ENCODE measurements around the gene PRDM1. TPM values are rescaled to one million over a fixed set of nuclear protein-coding genes. Genes with fewer than 3 reads are reported as not detected.

PRDM1 gene
- total and polyA plus RNA-seq, 2 donors (not counting 1 experiment from before 2014, with no cell fraction given), result 2.8 to 5.4 TPM

GRCh38 chr6:106046854-106047200 is 39.3 kb upstream of the PRDM1 start:
- no peaks in the 10 kb centered on the region for H3K4me1 ChIP-seq (ENCODE audit: control insufficient read depth, extremely low read depth, insufficient read depth, low read length)
- H3K79me2 ChIP-seq (ENCODE audit: control insufficient read depth, insufficient read depth, low read length), result no peaks in the 10 kb centered on the region
- H3K27ac ChIP-seq (ENCODE audit: insufficient read depth, low read length), result no peak overlapping the region
- H3K27me3 ChIP-seq (ENCODE audit: control insufficient read depth, insufficient read depth, low read length), result no peaks in the 10 kb centered on the region
- no peaks in the 10 kb centered on the region for H3K36me3 ChIP-seq (ENCODE audit: control insufficient read depth, insufficient read depth, low read length)
- no peak overlapping the region for H3K4me2 ChIP-seq (ENCODE audit: extremely low read depth, insufficient read depth, low read length)
- H4K20me1 ChIP-seq (ENCODE audit: control insufficient read depth, extremely low read depth, insufficient read depth, low read length), result no peaks in the 10 kb centered on the region
- no peak overlapping the region for H3K9ac ChIP-seq (ENCODE audit: insufficient read depth, low read length)
- no peak overlapping the region for H2AFZ ChIP-seq (ENCODE audit: low read length)
- H3K9me3 ChIP-seq (ENCODE audit: control insufficient read depth, insufficient read depth, low read depth, low read length), result no peaks in the 10 kb centered on the region
- TF ChIP-seq CTCF (conservative IDR thresholded peaks at IDR 0.05 in 1 of 2, IDR thresholded peaks at IDR 0.05 in 1 of 2; ENCODE audit: low read depth in 1 of 2, low read length in 2 of 2) (no peak), EZH2 (IDR thresholded peaks at IDR 0.05; ENCODE audit: low read length, missing control alignments) (no peak)
- H3K4me3 ChIP-seq (replicated peaks in 1 of 4; ENCODE audit: control extremely low read depth in 1 of 4, insufficient read depth in 1 of 4, low read depth in 3 of 4, low read length in 4 of 4), result no peak overlapping the region
- no peak for DNase-seq (ENCODE audit: low read depth in 2 of 2)

- H3K27ac ChIP-seq (ENCODE audit: insufficient read depth, low read length), result no peak overlapping the region
- no peak for TF ChIP-seq EZH2 (IDR thresholded peaks at IDR 0.05; ENCODE audit: low read length, missing control alignments)
- no peak for TF ChIP-seq CTCF (conservative IDR thresholded peaks at IDR 0.05 in 1 of 2, IDR thresholded peaks at IDR 0.05 in 1 of 2; ENCODE audit: low read depth in 1 of 2, low read length in 2 of 2)
- no peak overlapping the region for H3K4me3 ChIP-seq (replicated peaks in 1 of 4; ENCODE audit: control extremely low read depth in 1 of 4, insufficient read depth in 1 of 4, low read depth in 3 of 4, low read length in 4 of 4)
Observed at GRCh38 chr6:106048336-106048735, 37.8 kb upstream of the PRDM1 start.

GRCh38 chr6:106050538-106050937 is 35.6 kb upstream of the PRDM1 start:
- H3K79me2 ChIP-seq (ENCODE audit: control insufficient read depth, insufficient read depth, low read length), result no peaks in the 10 kb centered on the region
- H3K4me1 ChIP-seq (ENCODE audit: control insufficient read depth, extremely low read depth, insufficient read depth, low read length), result no peaks in the 10 kb centered on the region
- H4K20me1 ChIP-seq (ENCODE audit: control insufficient read depth, extremely low read depth, insufficient read depth, low read length), result no peaks in the 10 kb centered on the region
- no peak overlapping the region for H3K4me2 ChIP-seq (ENCODE audit: extremely low read depth, insufficient read depth, low read length)
- TF ChIP-seq EZH2 (IDR thresholded peaks at IDR 0.05; ENCODE audit: low read length, missing control alignments) (no peak), CTCF (conservative IDR thresholded peaks at IDR 0.05 in 1 of 2, IDR thresholded peaks at IDR 0.05 in 1 of 2; ENCODE audit: low read depth in 1 of 2, low read length in 2 of 2) (no peak)
- no peak overlapping the region for H3K27ac ChIP-seq (ENCODE audit: insufficient read depth, low read length)
- H3K27me3 ChIP-seq (ENCODE audit: control insufficient read depth, insufficient read depth, low read length), result no peaks in the 10 kb centered on the region
- no peak overlapping the region for H2AFZ ChIP-seq (ENCODE audit: low read length)
- DNase-seq (ENCODE audit: low read depth in 2 of 2), result peak in 1 of 2 donors; percentile 38
- no peaks in the 10 kb centered on the region for H3K36me3 ChIP-seq (ENCODE audit: control insufficient read depth, insufficient read depth, low read length)
- no peak overlapping the region for H3K4me3 ChIP-seq (replicated peaks in 1 of 4; ENCODE audit: control extremely low read depth in 1 of 4, insufficient read depth in 1 of 4, low read depth in 3 of 4, low read length in 4 of 4)
- H3K9ac ChIP-seq (ENCODE audit: insufficient read depth, low read length), result no peak overlapping the region
- H3K9me3 ChIP-seq (ENCODE audit: control insufficient read depth, insufficient read depth, low read depth, low read length), result no peaks in the 10 kb centered on the region

More at GRCh38 chr6:106048336-106048735, 37.8 kb upstream of the PRDM1 start:
- Histone ChIP-seq H4K20me1 (ENCODE audit: control insufficient read depth, extremely low read depth, insufficient read depth, low read length) (no peaks in the 10 kb centered on the region), H3K9me3 (ENCODE audit: control insufficient read depth, insufficient read depth, low read depth, low read length) (no peaks in the 10 kb centered on the region), H3K36me3 (ENCODE audit: control insufficient read depth, insufficient read depth, low read length) (no peaks in the 10 kb centered on the region), H2AFZ (ENCODE audit: low read length) (no peak overlapping the region), H3K9ac (ENCODE audit: insufficient read depth, low read length) (no peak overlapping the region), H3K79me2 (ENCODE audit: control insufficient read depth, insufficient read depth, low read length) (no peaks in the 10 kb centered on the region), H3K4me1 (ENCODE audit: control insufficient read depth, extremely low read depth, insufficient read depth, low read length) (no peaks in the 10 kb centered on the region), H3K27me3 (ENCODE audit: control insufficient read depth, insufficient read depth, low read length) (no peaks in the 10 kb centered on the region), H3K4me2 (ENCODE audit: extremely low read depth, insufficient read depth, low read length) (no peak overlapping the region)
- no peak for DNase-seq (ENCODE audit: low read depth in 2 of 2)
